HepG2 (cell line): Measurements from ENCODE around the gene BLCAP. TPM values are rescaled to one million over a fixed set of nuclear protein-coding genes. Genes with fewer than 3 reads are reported as not detected.

Experiments used
- FOXA1 ChIP-seq, 2 experiments: fragments of 450-650 bp in 1 of 2; sonication (generic) in 1 of 2; formaldehyde crosslinking in 1 of 2; IDR thresholded peaks; 2 replicates each; pipeline versions ENCODE4 v1.4.0 to v1.6.1; 2016 to 2020; ENCODE audit warnings: missing genetic modification reagents in 1 of 2
- HOXA7 ChIP-seq: sonication (generic); formaldehyde crosslinking; IDR thresholded peaks from 2 replicates; pipeline ENCODE4 v1.8.1; 2022; ENCODE audit warnings: mild to moderate bottlenecking, missing genetic modification reagents, moderate library complexity
- NFKB2 ChIP-seq: sonication (generic); formaldehyde crosslinking; IDR thresholded peaks from 2 replicates; pipeline ENCODE4 v1.4.0; 2020; ENCODE audit warnings: missing genetic modification reagents, borderline replicate concordance
- PCBP1 ChIP-seq: fragments of 200-400 bp; formaldehyde crosslinking; IDR thresholded peaks from 2 replicates; pipeline ENCODE4 v1.6.1; 2017; ENCODE audit warnings: mild to moderate bottlenecking, low read depth, low read length, borderline replicate concordance
- PHB2 ChIP-seq: fragments of 450-650 bp; IDR thresholded peaks from 2 replicates; pipeline ENCODE4 v1.6.1; 2018; ENCODE audit not compliant: partially characterized antibody
- PITX1 ChIP-seq: sonication (generic); formaldehyde crosslinking; IDR thresholded peaks from 2 replicates; pipeline ENCODE4 v1.5.1; 2020; ENCODE audit warnings: mild to moderate bottlenecking, missing genetic modification reagents
- PLRG1 ChIP-seq: fragments of 450-650 bp; conservative IDR thresholded peaks from 2 replicates; pipeline ENCODE4 v1.6.1; 2016
- U2AF1 ChIP-seq: fragments of 200-400 bp; formaldehyde crosslinking; optimal IDR thresholded peaks from 2 replicates; pipeline ENCODE3; 2017; ENCODE audit warnings: mild to moderate bottlenecking, low read depth, low read length
- ZBTB20 ChIP-seq: sonication (generic); formaldehyde crosslinking; IDR thresholded peaks from 2 replicates; pipeline ENCODE4 v1.8.1; 2023; ENCODE audit warnings: missing genetic modification reagents, low read depth, mild to moderate bottlenecking, borderline replicate concordance
- ZNF329 ChIP-seq: sonication (generic); formaldehyde crosslinking; IDR thresholded peaks from 2 replicates; pipeline ENCODE4 v1.9.0; 2021; ENCODE audit warnings: low read depth, mild to moderate bottlenecking, missing genetic modification reagents
- ZNF572 ChIP-seq: sonication (generic); formaldehyde crosslinking; IDR thresholded peaks from 2 replicates; pipeline ENCODE4 v1.5.1; 2020; ENCODE audit warnings: mild to moderate bottlenecking, missing genetic modification reagents
- ZNF713 ChIP-seq: sonication (generic); formaldehyde crosslinking; IDR thresholded peaks from 2 replicates; pipeline ENCODE4 v1.4.0; 2020; ENCODE audit warnings: mild to moderate bottlenecking, missing genetic modification reagents
- ZNF879 ChIP-seq: sonication (generic); formaldehyde crosslinking; IDR thresholded peaks from 2 replicates; pipeline ENCODE4 v1.8.1; 2023; ENCODE audit warnings: missing genetic modification reagents
- polyA plus RNA-seq, 8 experiments: library from polyadenylated mRNA; depleted of rRNA in 3 of 8; stranded (reverse) in 7 of 8; unstranded in 1 of 8; fragments of >200 nt; fragmentation: Illumina TruSeq in 4 of 8; extraction: Trizol in 4 of 8; gene quantifications; 2 replicates each; pipeline versions ENCODE4 v1.2.1 to v1.2.3, GENCODE V29; 2011 to 2016; ENCODE audit warnings: low read depth in 4 of 8, missing spikeins in 1 of 8, mixed read lengths in 1 of 8; ENCODE audit not compliant: insufficient read depth in 1 of 8
- total RNA-seq, 5 experiments: library from RNA; depleted of rRNA; stranded (reverse); fragments of >200 nt; fragmentation: Illumina TruSeq; extraction: Trizol; gene quantifications; 2 replicates each; pipeline ENCODE4 v1.2.3, GENCODE V29; 2016; ENCODE audit warnings: low read depth in 1 of 5
- TF ChIP-seq, protein P1 (sequence below): sonication (generic); formaldehyde crosslinking; IDR thresholded peaks from 2 replicates; pipeline ENCODE4 v1.9.0; 2021; ENCODE audit warnings: missing genetic modification reagents, mild to moderate bottlenecking, borderline replicate concordance
- TF ChIP-seq, protein P2 (sequence below): sonication (generic); formaldehyde crosslinking; IDR thresholded peaks from 2 replicates; pipeline ENCODE4 v1.8.0; 2023; ENCODE audit warnings: mild to moderate bottlenecking, missing genetic modification reagents
- TF ChIP-seq, protein P3 (sequence below): sonication (generic); formaldehyde crosslinking; IDR thresholded peaks from 2 replicates; pipeline ENCODE4 v1.4.0; 2020; ENCODE audit warnings: missing genetic modification reagents
- TF ChIP-seq, protein P4 (sequence below): sonication (generic); formaldehyde crosslinking; IDR thresholded peaks from 2 replicates; pipeline ENCODE4 v1.4.0; 2020; ENCODE audit warnings: missing genetic modification reagents, borderline replicate concordance
- TF ChIP-seq, protein P5 (sequence below): sonication (generic); formaldehyde crosslinking; IDR thresholded peaks from 2 replicates; pipeline ENCODE4 v1.8.1; 2023; ENCODE audit warnings: mild to moderate bottlenecking, missing genetic modification reagents, borderline replicate concordance
- TF ChIP-seq, protein P6 (sequence below): sonication (generic); formaldehyde crosslinking; conservative IDR thresholded peaks from 2 replicates; pipeline ENCODE4 v1.4.0; 2020; ENCODE audit warnings: missing genetic modification reagents

Gene BLCAP
- total and polyA plus RNA-seq, 2 of the 13 experiments (the other 11 are each of a cell fraction or from before 2014, with no cell fraction given), result 52.4 to 86.8 TPM

DNA sequence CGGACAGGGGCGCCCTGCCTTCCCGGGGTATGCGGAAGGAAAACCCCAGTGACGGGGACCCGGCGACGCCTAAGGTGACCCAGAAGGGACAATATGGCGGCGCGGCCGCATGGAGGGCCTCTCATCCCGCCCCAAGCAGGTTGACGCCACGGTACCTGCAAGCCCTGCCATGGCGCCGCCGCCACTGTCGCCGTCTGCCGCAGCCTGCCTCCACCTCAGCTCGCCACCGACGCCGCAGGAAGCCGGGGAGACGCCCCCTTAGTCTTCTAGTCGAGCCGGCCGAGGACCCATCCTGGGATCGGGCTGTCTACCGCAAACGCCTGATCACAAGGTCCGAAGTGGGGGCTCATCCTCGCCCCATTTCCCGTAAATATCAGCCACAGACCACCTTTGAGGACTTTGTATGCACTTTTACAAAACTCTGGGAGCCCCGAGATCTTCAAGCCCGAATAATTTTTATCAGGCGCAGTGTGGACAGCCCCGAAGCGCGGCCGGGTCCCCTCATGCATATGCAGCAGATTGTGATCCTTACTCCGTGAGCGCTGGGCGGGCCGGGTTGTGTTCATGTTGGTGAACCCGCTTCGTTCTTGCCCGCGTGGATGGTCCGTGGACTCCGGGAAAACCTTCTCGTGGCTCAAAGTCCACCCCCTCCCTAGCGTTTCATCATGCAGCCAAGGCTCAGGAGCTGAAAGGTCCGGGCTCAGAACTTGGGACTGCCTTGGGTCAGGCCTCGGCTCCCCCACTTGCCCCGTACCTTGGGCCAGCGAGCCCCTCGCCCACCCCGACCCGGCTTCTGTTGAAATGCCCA is at the start of gene BLCAP (continued):
- TF ChIP-seq PITX1 (CRISPR knock-in tag), result 0 out of 2 replicates have a peak, but pooled peaks have one; percentile 74
- TF ChIP-seq, protein P1, sequence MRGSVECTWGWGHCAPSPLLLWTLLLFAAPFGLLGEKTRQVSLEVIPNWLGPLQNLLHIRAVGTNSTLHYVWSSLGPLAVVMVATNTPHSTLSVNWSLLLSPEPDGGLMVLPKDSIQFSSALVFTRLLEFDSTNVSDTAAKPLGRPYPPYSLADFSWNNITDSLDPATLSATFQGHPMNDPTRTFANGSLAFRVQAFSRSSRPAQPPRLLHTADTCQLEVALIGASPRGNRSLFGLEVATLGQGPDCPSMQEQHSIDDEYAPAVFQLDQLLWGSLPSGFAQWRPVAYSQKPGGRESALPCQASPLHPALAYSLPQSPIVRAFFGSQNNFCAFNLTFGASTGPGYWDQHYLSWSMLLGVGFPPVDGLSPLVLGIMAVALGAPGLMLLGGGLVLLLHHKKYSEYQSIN (CRISPR knock-in tag), result no peak
- TF ChIP-seq, protein P2, sequence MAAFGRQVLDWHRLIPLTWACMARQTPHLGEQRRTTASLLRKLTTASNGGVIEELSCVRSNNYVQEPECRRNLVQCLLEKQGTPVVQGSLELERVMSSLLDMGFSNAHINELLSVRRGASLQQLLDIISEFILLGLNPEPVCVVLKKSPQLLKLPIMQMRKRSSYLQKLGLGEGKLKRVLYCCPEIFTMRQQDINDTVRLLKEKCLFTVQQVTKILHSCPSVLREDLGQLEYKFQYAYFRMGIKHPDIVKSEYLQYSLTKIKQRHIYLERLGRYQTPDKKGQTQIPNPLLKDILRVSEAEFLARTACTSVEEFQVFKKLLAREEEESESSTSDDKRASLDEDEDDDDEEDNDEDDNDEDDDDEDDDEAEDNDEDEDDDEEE (CRISPR knock-in tag), result peak; percentile 63
- TF ChIP-seq ZNF713 (CRISPR knock-in tag), result no peak
- peak; percentile 63 for TF ChIP-seq ZNF329 (CRISPR knock-in tag)
- TF ChIP-seq, protein P3, sequence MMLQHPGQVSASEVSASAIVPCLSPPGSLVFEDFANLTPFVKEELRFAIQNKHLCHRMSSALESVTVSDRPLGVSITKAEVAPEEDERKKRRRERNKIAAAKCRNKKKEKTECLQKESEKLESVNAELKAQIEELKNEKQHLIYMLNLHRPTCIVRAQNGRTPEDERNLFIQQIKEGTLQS (CRISPR knock-in tag), result peak; percentile 74
- TF ChIP-seq NFKB2 (CRISPR knock-in tag), result peak; percentile 92
- peak; percentile 94 for TF ChIP-seq U2AF1
- TF ChIP-seq ZNF879 (CRISPR knock-in tag), result peak; percentile 63; the same call in 1 of the 2 replicates
- TF ChIP-seq, protein P4, sequence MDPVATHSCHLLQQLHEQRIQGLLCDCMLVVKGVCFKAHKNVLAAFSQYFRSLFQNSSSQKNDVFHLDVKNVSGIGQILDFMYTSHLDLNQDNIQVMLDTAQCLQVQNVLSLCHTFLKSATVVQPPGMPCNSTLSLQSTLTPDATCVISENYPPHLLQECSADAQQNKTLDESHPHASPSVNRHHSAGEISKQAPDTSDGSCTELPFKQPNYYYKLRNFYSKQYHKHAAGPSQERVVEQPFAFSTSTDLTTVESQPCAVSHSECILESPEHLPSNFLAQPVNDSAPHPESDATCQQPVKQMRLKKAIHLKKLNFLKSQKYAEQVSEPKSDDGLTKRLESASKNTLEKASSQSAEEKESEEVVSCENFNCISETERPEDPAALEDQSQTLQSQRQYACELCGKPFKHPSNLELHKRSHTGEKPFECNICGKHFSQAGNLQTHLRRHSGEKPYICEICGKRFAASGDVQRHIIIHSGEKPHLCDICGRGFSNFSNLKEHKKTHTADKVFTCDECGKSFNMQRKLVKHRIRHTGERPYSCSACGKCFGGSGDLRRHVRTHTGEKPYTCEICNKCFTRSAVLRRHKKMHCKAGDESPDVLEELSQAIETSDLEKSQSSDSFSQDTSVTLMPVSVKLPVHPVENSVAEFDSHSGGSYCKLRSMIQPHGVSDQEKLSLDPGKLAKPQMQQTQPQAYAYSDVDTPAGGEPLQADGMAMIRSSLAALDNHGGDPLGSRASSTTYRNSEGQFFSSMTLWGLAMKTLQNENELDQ, result no peak
- peak; percentile 80; the same call in 1 of the 2 replicates for TF ChIP-seq HOXA7 (CRISPR knock-in tag)
- no peak for TF ChIP-seq FOXA1 (IDR thresholded peaks at IDR 0.05)
- TF ChIP-seq FOXA1 (CRISPR knock-in tag; IDR thresholded peaks at IDR 0.05), result peak; percentile 39
- TF ChIP-seq ZNF572 (CRISPR knock-in tag), result peak; percentile 86
- TF ChIP-seq ZBTB20, result peak; percentile 90
- TF ChIP-seq, protein P5, sequence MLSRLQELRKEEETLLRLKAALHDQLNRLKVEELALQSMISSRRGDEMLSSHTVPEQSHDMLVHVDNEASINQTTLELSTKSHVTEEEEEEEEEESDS (CRISPR knock-in tag), result peak; percentile 85
- no peak for TF ChIP-seq PLRG1
- peak; percentile 89 for TF ChIP-seq PCBP1
- TF ChIP-seq PHB2, result no peak
- TF ChIP-seq, protein P6, sequence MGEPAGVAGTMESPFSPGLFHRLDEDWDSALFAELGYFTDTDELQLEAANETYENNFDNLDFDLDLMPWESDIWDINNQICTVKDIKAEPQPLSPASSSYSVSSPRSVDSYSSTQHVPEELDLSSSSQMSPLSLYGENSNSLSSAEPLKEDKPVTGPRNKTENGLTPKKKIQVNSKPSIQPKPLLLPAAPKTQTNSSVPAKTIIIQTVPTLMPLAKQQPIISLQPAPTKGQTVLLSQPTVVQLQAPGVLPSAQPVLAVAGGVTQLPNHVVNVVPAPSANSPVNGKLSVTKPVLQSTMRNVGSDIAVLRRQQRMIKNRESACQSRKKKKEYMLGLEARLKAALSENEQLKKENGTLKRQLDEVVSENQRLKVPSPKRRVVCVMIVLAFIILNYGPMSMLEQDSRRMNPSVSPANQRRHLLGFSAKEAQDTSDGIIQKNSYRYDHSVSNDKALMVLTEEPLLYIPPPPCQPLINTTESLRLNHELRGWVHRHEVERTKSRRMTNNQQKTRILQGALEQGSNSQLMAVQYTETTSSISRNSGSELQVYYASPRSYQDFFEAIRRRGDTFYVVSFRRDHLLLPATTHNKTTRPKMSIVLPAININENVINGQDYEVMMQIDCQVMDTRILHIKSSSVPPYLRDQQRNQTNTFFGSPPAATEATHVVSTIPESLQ (CRISPR knock-in tag), result peak; percentile 92; the same call in 1 of the 2 replicates
